HepG2 (cell line): ENCODE results near the gene WNT3.

ENCODE experiments used
- BCL6 ChIP-seq: IDR thresholded peaks from 2 replicates; pipeline ENCODE4 v1.6.1; 2016; ENCODE audit warnings: missing genetic modification reagents, missing compliant biosample characterization
- BRF2 ChIP-seq: sonication (generic); formaldehyde crosslinking; IDR thresholded peaks from 2 replicates; pipeline ENCODE4 v1.8.1; 2022; ENCODE audit warnings: mild to moderate bottlenecking, missing genetic modification reagents
- HNRNPH1 ChIP-seq: fragments of 200-400 bp; formaldehyde crosslinking; optimal IDR thresholded peaks from 2 replicates; pipeline ENCODE3; 2017; ENCODE audit warnings: mild to moderate bottlenecking, low read depth, low read length
- SETDB1 ChIP-seq: sonication (generic); formaldehyde crosslinking; IDR thresholded peaks from 2 replicates; pipeline ENCODE4 v1.5.1; 2020; ENCODE audit warnings: missing genetic modification reagents, mild to moderate bottlenecking, borderline replicate concordance
- ZFX ChIP-seq: sonication (generic); formaldehyde crosslinking; IDR thresholded peaks from 2 replicates; pipeline ENCODE4 v1.4.0; 2020; ENCODE audit warnings: mild to moderate bottlenecking, low read depth, missing genetic modification reagents, moderate library complexity
- ZNF414 ChIP-seq: sonication (generic); formaldehyde crosslinking; IDR thresholded peaks from 2 replicates; pipeline ENCODE4 v1.5.0; 2020; ENCODE audit warnings: missing genetic modification reagents
- ZSCAN25 ChIP-seq: sonication (generic); formaldehyde crosslinking; IDR thresholded peaks from 2 replicates; pipeline ENCODE4 v1.8.0; 2022; ENCODE audit warnings: mild to moderate bottlenecking, missing genetic modification reagents
- TF ChIP-seq, protein P1 (sequence below): sonication (generic); formaldehyde crosslinking; IDR thresholded peaks from 2 replicates; pipeline ENCODE4 v1.4.0; 2020; ENCODE audit warnings: missing genetic modification reagents
- TF ChIP-seq, protein P2 (sequence below): IDR thresholded peaks from 2 replicates; pipeline ENCODE4 v1.6.1; 2016; ENCODE audit warnings: missing biosample characterization, missing genetic modification reagents, low read depth

DNA sequence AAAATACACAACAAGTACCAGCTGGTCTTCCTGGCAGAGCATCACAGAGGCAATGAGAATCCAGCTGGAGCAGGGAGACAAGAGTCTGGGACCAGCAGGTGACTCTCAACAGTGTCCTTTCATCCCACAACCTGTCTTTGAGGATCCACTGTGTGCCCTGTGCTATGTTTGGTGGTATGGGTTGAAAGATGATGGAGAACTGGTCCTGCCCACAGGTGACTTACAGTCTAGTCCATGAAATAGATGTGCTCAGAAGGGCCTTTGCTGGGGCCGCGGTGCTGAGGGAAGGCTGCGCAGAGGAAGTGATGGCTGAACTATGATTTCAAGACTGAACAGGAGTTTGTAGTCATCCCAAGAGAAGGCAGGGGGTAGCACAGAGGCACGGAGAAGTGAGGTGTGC, 17.9 kb downstream of the WNT3 start:
- TF ChIP-seq ZSCAN25 (CRISPR knock-in tag) (no peak), ZFX (CRISPR knock-in tag) (no peak), ZNF414 (CRISPR knock-in tag) (no peak), BCL6 (CRISPR knock-in tag) (no peak), BRF2 (CRISPR knock-in tag) (no peak), SETDB1 (no peak), HNRNPH1 (no peak)
- TF ChIP-seq, protein P1, sequence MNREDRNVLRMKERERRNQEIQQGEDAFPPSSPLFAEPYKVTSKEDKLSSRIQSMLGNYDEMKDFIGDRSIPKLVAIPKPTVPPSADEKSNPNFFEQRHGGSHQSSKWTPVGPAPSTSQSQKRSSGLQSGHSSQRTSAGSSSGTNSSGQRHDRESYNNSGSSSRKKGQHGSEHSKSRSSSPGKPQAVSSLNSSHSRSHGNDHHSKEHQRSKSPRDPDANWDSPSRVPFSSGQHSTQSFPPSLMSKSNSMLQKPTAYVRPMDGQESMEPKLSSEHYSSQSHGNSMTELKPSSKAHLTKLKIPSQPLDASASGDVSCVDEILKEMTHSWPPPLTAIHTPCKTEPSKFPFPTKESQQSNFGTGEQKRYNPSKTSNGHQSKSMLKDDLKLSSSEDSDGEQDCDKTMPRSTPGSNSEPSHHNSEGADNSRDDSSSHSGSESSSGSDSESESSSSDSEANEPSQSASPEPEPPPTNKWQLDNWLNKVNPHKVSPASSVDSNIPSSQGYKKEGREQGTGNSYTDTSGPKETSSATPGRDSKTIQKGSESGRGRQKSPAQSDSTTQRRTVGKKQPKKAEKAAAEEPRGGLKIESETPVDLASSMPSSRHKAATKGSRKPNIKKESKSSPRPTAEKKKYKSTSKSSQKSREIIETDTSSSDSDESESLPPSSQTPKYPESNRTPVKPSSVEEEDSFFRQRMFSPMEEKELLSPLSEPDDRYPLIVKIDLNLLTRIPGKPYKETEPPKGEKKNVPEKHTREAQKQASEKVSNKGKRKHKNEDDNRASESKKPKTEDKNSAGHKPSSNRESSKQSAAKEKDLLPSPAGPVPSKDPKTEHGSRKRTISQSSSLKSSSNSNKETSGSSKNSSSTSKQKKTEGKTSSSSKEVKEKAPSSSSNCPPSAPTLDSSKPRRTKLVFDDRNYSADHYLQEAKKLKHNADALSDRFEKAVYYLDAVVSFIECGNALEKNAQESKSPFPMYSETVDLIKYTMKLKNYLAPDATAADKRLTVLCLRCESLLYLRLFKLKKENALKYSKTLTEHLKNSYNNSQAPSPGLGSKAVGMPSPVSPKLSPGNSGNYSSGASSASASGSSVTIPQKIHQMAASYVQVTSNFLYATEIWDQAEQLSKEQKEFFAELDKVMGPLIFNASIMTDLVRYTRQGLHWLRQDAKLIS: no peak
- TF ChIP-seq, protein P2, sequence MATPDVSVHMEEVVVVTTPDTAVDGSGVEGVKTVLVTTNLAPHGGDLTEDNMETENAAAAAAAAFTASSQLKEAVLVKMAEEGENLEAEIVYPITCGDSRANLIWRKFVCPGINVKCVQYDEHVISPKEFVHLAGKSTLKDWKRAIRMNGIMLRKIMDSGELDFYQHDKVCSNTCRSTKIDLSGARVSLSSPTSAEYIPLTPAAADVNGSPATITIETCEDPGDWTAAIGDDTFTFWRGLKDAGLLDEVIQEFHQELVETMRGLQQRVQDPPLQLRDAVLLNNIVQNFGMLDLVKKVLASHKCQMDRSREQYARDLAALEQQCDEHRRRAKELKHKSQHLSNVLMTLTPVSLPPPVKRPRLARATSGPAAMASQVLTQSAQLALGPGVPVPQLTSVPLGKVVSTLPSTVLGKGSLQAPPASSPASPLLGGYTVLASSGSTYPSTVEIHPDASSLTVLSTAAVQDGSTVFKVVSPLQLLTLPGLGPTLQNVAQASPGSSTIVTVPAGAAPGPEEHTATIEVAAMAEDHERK (CRISPR knock-in tag): no peak
